ENCODE measurements around the gene SV2A.
A peak's percentile ranks its signal among the peaks of the same experiment; 100 is the strongest.
"Not testable (repeated sequence)": the region's sequence is repeated elsewhere in the genome, so short reads cannot be mapped to it uniquely, and the experiment has no call there.

SV2A gene, protein sequence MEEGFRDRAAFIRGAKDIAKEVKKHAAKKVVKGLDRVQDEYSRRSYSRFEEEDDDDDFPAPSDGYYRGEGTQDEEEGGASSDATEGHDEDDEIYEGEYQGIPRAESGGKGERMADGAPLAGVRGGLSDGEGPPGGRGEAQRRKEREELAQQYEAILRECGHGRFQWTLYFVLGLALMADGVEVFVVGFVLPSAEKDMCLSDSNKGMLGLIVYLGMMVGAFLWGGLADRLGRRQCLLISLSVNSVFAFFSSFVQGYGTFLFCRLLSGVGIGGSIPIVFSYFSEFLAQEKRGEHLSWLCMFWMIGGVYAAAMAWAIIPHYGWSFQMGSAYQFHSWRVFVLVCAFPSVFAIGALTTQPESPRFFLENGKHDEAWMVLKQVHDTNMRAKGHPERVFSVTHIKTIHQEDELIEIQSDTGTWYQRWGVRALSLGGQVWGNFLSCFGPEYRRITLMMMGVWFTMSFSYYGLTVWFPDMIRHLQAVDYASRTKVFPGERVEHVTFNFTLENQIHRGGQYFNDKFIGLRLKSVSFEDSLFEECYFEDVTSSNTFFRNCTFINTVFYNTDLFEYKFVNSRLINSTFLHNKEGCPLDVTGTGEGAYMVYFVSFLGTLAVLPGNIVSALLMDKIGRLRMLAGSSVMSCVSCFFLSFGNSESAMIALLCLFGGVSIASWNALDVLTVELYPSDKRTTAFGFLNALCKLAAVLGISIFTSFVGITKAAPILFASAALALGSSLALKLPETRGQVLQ

DNA sequence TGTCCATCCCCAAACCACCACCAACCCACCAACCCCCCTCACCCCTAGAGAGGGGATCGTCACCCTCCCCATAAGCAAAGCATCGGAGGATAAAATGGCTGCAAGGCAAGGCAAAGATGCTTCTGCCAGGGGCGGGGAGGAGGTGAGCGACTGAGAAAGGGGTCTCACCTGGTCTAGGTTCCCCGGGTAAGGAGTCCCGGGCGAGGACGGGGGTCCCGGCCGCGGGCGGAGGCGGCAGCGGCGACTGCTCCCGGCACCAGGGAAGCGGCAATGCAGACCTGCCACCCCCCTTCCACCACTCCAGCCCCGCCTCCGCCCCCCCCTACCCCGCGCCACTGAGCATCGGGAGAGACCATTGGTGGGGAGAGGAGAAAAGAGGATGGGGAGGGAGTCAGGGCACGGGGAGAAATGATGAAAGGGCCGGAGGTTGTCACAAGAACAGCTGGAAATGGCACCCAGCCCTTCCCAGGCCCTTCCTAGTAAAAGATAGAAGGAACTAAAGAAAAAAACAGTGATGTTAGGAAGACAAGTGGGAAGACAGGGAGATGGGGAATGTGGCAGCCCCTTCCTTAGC lies at the start of gene SV2A:
TSS of gene SV2A (minus strand) at position 274 of the 574 bp plus-strand sequence. CDS start 4,004 bp downstream, outside the sequence.
- H3K4me1 Mint-ChIP-seq, result peaks cover 53% of the 10 kb centered on the region
- peaks cover 22% of the 10 kb centered on the region for H3K36me3 Mint-ChIP-seq
- H3K27ac Mint-ChIP-seq, result peak within 1 kb of the TSS; percentile 80
- peak; percentile 71 for DNase-seq
- CTCF ChIA-PET, result no interaction called here
- peak within 1 kb of the TSS; percentile 91 for H3K4me3 Mint-ChIP-seq
- peaks cover 12% of the 10 kb centered on the region for H3K27me3 Mint-ChIP-seq
- no peaks in the 10 kb centered on the region for H3K9me3 Mint-ChIP-seq

DNA sequence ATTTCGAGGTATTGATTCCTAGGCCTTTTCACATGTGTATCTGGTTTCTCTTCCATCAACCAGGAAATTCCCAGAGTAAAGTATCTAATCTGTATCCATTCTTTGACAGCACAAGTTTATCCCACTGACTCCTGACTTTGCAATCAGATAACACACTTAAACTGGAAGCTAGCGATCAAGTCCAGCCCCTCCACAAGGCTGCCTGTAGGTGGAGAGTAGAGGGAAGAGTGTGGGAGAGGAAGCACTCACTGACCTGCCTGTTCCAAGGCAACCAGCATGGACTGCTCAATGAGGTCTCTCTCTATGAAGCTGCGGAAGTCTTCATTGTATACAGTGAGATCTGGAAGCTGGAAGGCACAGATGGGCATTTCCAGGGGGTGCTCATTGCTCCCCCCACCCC lies 49.4 kb upstream of the SV2A start:
- CTCF ChIA-PET, result interaction anchor here (1.0 kb wide), 2 partner anchors 44 to 220 kb away, joined by 3 read pairs; partner anchors contain the start of gene OTUD7B

DNA sequence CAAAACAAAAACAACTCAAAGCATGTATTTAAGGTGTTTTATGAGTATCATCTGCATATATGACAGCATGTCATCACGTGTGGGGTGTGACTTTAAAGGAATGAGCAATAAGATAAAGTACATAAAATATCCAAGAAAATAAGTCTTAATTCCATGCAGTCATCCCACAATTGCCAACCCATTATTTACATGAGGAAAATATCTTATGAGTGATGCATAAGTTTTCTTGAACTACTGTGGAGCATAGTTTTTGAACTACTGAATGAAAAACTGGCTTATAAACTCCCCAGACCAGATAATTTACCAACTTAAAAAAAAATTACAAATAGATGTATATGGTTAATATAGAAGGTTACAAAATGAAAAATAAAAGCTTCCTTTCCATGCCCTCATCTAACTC lies 48.8 kb upstream of the SV2A start:
- no peak overlapping the region for H3K27ac Mint-ChIP-seq
- CTCF ChIA-PET, result interaction anchor here (1.0 kb wide), 2 partner anchors 45 to 221 kb away, joined by 3 read pairs; partner anchors contain the start of gene OTUD7B
- peaks cover 18% of the 10 kb centered on the region for H3K4me1 Mint-ChIP-seq
- no peak for DNase-seq
- no peaks in the 10 kb centered on the region for H3K9me3 Mint-ChIP-seq
- H3K27me3 Mint-ChIP-seq, result no peaks in the 10 kb centered on the region
- peaks cover 21% of the 10 kb centered on the region for H3K36me3 Mint-ChIP-seq
- no peak overlapping the region for H3K4me3 Mint-ChIP-seq

More for the DNA sequence above, 49.4 kb upstream of the SV2A start:
- Mint-ChIP-seq H3K4me3 (no peak overlapping the region), H3K27me3 (no peaks in the 10 kb centered on the region), H3K27ac (no peak overlapping the region), H3K36me3 (peaks cover 22% of the 10 kb centered on the region), H3K4me1 (peaks cover 12% of the 10 kb centered on the region), H3K9me3 (no peaks in the 10 kb centered on the region)
- no peak for DNase-seq

DNA sequence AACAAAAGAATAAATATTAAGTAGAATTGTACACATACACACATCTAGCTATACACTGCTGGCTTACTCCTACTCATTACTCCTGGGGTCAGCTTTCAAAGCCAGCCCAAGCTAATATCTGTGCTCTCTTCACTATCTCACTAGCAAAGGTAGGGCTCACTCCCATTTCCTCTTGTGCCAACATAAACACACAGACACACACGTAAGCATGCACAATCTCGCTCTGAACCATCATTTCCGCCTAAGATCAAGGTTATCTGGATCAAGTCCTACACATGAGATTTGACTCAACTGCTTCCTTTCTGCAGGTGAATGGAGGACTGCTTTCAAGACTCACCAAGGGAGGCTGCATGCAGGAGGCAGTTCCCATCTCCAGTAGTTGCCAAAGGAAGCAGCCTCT lies 47.8 kb upstream of the SV2A start:
- H3K9me3 Mint-ChIP-seq, result no peaks in the 10 kb centered on the region
- DNase-seq, result no peak
- peak overlapping the region; percentile 6 for H3K27ac Mint-ChIP-seq

DNA sequence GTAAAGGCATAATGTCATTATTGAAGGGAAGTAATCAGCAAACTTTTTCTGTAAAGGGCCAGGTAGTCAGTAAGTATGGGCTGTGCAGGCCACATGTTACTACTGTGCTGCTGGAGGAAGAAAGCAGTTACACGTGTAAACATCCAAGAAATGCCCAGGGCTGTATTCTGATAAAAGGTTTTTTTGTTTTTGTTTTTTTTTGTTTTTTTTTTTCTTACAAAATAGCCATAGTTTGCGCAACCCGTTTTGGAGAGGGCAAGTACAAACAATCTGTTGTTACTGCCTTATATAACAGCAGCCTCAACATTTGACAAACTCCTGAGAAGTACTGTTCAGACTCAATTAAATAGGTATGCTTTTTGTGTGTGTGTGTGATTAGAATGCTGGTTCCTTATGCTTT lies 45.7 kb upstream of the SV2A start:
- H3K4me1 Mint-ChIP-seq, result peaks cover 18% of the 10 kb centered on the region
- no peaks in the 10 kb centered on the region for H3K27me3 Mint-ChIP-seq
- no peak overlapping the region for H3K4me3 Mint-ChIP-seq
- H3K36me3 Mint-ChIP-seq, result peaks cover 29% of the 10 kb centered on the region
- no peak for DNase-seq
- no peak overlapping the region for H3K27ac Mint-ChIP-seq
- CTCF ChIA-PET, result interaction anchor here (1.5 to 1.8 kb wide), 2 partner anchors 195 to 199 kb away, joined by 7 read pairs; no protein-coding TSS in a partner anchor
- no peaks in the 10 kb centered on the region for H3K9me3 Mint-ChIP-seq

More for the DNA sequence above, 47.8 kb upstream of the SV2A start:
- Mint-ChIP-seq H3K27me3 (no peaks in the 10 kb centered on the region), H3K4me3 (no peak overlapping the region), H3K4me1 (peaks cover 18% of the 10 kb centered on the region), H3K36me3 (peaks cover 19% of the 10 kb centered on the region)
- CTCF ChIA-PET, result interaction anchor here (1.0 kb wide), 1 partner anchor 44 kb away, joined by 3 read pairs; no protein-coding TSS in a partner anchor

DNA sequence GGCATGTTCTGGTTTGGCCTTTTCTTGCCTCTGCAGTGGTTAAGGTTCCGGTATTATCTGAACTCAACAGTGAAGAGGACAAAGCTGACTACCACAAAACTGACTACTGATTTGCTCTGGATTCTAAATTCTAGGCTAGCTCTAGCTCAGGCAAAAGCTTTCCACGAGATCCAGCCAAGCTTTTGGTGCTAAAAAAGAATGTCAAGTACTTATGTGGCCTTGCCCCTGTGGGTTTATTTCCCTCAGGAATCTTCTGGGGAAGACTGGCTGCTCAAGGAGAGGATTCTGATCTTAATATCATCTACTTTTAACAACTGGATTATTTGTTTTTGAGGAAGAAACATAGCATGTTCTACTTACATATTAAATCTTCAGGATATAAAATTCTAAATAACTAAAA lies 45.1 kb upstream of the SV2A start:
- H3K4me3 Mint-ChIP-seq, result no peak overlapping the region
- CTCF ChIA-PET, result interaction anchor here (0.7 to 2.9 kb wide), 22 partner anchors 10 to 224 kb away, joined by 3 to 18 read pairs (median 4); a partner anchor contains a TSS
- no peaks in the 10 kb centered on the region for H3K27me3 Mint-ChIP-seq
- H3K4me1 Mint-ChIP-seq, result peaks cover 18% of the 10 kb centered on the region
- no peaks in the 10 kb centered on the region for H3K9me3 Mint-ChIP-seq
- no peak for DNase-seq
- H3K27ac Mint-ChIP-seq, result no peak overlapping the region
- peaks cover 32% of the 10 kb centered on the region for H3K36me3 Mint-ChIP-seq

DNA sequence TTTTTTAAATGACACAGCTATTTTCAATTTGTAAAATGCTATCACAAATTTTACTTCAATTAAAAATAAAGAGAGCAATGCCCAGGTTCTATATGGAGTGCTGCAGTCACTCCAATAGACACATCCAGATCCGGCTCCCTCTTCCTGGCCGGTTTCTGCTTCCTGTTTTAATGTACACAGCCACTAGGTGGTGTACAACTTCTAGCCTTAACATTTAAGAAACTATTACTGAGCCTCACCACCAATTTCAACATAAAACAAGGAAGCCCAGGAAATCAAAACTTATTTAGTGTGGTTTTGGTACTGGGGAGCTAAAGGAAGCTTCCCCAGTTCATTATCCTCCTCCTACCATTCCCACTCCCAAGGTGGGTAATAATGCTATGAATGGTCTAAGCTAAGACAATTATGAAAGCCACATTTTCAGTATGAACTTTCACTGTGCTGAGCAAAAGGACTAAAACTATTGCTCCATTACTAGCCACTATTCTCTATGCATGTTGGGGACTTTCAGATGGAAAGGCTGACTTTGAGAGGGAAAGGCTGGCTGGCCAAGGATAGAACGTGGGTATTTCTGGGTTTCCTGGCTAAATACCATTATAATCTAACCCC lies 44.5 kb upstream of the SV2A start:
- Mint-ChIP-seq H3K4me3 (no peak overlapping the region), H3K36me3 (peaks cover 36% of the 10 kb centered on the region), H3K27me3 (no peaks in the 10 kb centered on the region), H3K4me1 (peaks cover 18% of the 10 kb centered on the region), H3K27ac (no peak overlapping the region), H3K9me3 (no peaks in the 10 kb centered on the region)
- CTCF ChIA-PET, result interaction anchor here (0.6 to 2.9 kb wide), 26 partner anchors 10 to 251 kb away, joined by 3 to 18 read pairs (median 4); a partner anchor contains a TSS
- DNase-seq, result peak; percentile 57

DNA sequence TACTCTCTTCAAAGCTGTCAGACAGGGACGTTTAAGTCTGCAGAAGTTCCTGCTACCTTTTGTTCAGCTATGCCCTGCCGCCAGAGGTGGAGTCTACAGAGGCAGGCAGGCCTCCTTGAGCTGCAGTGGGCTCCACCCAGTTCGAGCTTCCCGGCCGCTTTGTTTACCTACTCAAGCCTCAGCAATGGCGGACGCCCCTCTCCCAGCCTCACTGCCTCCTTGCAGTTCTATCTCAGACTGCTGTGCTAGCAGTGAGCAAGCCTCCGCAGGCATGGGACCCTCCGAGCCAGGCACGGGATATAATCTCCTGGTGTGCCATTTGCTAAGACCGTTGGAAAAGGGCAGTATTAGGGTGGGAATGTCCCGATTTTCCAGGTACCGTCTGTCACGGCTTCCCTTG lies 39.9 kb upstream of the SV2A start:
- H3K27ac Mint-ChIP-seq, H3K27me3 Mint-ChIP-seq, CTCF ChIA-PET, H3K9me3 Mint-ChIP-seq, H3K4me3 Mint-ChIP-seq, DNase-seq: not testable (repeated sequence)
- Mint-ChIP-seq H3K4me1 (peaks cover 11% of the 10 kb centered on the region), H3K36me3 (peaks cover 33% of the 10 kb centered on the region)

DNA sequence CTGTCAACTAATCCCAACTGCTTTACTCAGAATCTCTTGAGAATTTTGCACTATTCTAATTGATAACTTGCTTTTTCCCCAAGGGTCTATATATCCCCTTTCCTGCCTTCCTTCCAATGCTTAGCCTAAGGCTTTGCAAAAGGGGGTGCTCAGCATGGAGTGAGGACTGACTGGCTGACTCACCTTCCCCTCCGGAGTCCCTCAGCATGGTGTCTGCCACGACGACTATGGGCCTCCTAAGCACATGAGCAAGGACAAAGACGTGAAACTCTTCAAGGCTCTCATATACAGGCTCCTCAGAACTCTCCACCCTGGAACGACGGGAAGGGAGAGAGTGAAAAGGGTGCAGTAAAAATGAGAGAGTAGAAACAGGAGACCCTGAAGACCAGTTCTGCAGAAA lies 32.3 kb upstream of the SV2A start:
- Mint-ChIP-seq H3K9me3 (no peaks in the 10 kb centered on the region), H3K4me3 (no peak overlapping the region), H3K4me1 (no peaks in the 10 kb centered on the region), H3K36me3 (peaks cover 30% of the 10 kb centered on the region), H3K27me3 (no peaks in the 10 kb centered on the region), H3K27ac (no peak overlapping the region)
- no peak for DNase-seq
- CTCF ChIA-PET, result interaction anchor here (1.3 kb wide), 1 partner anchor 62 kb away, joined by 3 read pairs; a partner anchor contains a TSS

DNA sequence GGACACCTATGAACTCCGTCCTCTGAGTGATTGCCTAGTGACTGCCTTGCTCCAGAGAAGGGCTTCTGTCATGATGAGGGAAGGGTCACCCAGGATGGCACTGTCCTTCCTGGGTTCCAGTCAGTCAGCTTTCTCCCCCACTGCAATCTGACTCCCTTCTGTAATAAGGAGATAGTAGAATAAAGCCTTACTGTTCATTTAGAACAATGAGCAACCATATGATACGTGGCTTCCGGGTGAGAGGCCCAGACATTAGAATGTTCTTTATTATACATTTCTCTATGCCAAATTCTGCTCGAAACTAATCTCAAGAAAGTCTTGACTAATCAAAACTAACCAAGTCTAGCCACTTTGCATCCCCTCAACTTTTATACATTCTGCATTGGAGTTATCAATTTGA lies 27.6 kb upstream of the SV2A start:
- Mint-ChIP-seq H3K4me3 (no peak overlapping the region), H3K27me3 (no peaks in the 10 kb centered on the region), H3K27ac (no peak overlapping the region), H3K4me1 (peaks cover 6% of the 10 kb centered on the region), H3K9me3 (no peaks in the 10 kb centered on the region), H3K36me3 (peaks cover 27% of the 10 kb centered on the region)
- DNase-seq, result no peak
- CTCF ChIA-PET, result interaction anchor here (0.6 kb wide), 1 partner anchor 221 kb away, joined by 3 read pairs; no protein-coding TSS in a partner anchor

DNA sequence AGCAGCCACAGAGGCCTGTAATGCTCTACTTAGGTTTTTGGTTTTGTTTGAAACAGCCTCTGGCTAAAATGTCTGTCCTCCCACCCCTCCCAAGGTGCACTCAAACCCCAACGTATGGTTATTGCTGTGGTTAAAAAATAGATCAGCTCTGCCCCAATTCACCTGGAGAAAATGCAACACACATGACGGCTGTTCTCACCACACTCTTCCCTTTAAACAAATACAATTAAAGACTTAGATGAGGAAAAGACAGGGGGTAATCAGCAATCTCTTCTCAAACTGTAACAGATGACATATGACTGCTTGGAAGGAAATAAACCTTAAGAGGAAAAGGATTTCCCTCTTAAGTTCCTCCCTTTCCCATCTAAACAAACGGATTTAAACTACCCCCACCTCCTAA lies 25.2 kb upstream of the SV2A start:
- Mint-ChIP-seq H3K36me3 (peaks cover 19% of the 10 kb centered on the region), H3K4me1 (peaks cover 23% of the 10 kb centered on the region), H3K27me3 (no peaks in the 10 kb centered on the region), H3K4me3 (no peak overlapping the region), H3K9me3 (no peaks in the 10 kb centered on the region), H3K27ac (no peak overlapping the region)
- CTCF ChIA-PET, result interaction anchor here (1.4 kb wide), 1 partner anchor 20 kb away, joined by 3 read pairs; no protein-coding TSS in a partner anchor
- DNase-seq, result no peak

DNA sequence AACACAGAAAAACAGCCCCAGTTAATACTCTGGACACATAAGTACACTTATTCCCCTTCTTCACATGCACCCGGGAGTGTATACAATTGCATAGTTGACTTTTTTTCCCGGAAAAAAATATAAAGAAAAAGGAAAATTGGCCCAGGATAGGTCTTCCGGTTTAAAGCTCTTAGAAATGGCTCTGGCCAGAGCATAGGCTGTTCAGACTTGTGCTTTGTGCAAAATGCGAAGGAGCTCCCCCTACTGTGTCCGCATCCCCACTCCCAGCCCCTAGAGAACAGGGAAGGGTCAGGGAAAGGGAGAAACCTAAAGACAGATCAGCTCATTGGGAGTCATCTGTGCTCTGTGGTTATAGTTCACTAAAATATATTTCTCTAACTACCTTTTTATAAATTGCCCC lies 24.6 kb upstream of the SV2A start:
- H3K4me3 Mint-ChIP-seq, result no peak overlapping the region
- no peaks in the 10 kb centered on the region for H3K9me3 Mint-ChIP-seq
- H3K36me3 Mint-ChIP-seq, result peaks cover 15% of the 10 kb centered on the region
- H3K27ac Mint-ChIP-seq, result no peak overlapping the region
- CTCF ChIA-PET, result interaction anchor here (1.4 kb wide), 1 partner anchor 20 kb away, joined by 3 read pairs; no protein-coding TSS in a partner anchor
- no peak for DNase-seq
- H3K27me3 Mint-ChIP-seq, result no peaks in the 10 kb centered on the region
- peaks cover 30% of the 10 kb centered on the region for H3K4me1 Mint-ChIP-seq

DNA sequence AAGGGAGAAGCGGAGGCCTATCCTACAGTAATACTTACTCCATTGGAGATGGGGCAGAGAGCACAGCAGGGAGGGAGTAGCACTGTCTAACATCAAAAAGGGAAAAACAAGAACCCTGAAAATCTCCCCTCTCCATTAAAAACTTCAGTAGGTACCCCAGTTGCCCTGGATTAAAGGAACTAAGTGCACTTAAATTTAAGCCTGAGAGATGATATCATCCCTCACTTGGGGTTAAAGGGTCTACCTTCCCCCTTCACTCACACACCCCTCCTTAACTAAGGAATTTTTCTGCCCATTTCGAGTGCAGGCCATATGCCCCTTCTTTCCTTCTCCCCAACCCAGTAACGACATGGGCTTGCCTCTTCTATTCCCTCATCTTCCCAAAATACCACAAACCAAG lies 22.8 kb upstream of the SV2A start:
- H3K36me3 Mint-ChIP-seq, result peaks cover 9% of the 10 kb centered on the region
- no peaks in the 10 kb centered on the region for H3K9me3 Mint-ChIP-seq
- H3K4me1 Mint-ChIP-seq, result peaks cover 41% of the 10 kb centered on the region
- DNase-seq, result no peak
- peaks cover 3% of the 10 kb centered on the region for H3K27me3 Mint-ChIP-seq
- H3K27ac Mint-ChIP-seq, result no peak overlapping the region
- CTCF ChIA-PET, result interaction anchor here (1.2 kb wide), 1 partner anchor 97 kb away, joined by 4 read pairs; no protein-coding TSS in a partner anchor
- no peak overlapping the region for H3K4me3 Mint-ChIP-seq
